Measurements from ENCODE around the gene BLOC1S5.

The BLOC1S5 gene

DNA sequence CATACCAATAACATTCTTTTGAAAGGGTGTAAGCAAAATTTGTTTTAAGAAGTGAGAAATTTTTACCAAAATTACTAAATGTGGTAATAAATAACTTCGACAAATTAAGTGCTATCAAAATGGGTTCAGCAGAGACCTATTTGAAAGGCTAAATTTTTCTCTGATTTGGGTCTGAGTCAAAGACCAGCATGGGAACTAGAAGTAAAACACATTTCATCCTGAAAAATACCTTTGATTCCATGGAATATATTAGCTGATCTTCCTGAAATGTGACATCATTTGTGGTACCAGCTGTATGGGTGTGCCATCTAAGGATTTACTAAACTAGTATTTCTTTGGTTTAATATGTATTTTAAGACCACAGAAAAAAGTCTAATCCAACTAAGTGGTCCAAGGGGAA, 63.6 kb downstream of the BLOC1S5 start:
- H3K27ac ChIP-seq, result no peak overlapping the region
- TF ChIP-seq, protein P1, sequence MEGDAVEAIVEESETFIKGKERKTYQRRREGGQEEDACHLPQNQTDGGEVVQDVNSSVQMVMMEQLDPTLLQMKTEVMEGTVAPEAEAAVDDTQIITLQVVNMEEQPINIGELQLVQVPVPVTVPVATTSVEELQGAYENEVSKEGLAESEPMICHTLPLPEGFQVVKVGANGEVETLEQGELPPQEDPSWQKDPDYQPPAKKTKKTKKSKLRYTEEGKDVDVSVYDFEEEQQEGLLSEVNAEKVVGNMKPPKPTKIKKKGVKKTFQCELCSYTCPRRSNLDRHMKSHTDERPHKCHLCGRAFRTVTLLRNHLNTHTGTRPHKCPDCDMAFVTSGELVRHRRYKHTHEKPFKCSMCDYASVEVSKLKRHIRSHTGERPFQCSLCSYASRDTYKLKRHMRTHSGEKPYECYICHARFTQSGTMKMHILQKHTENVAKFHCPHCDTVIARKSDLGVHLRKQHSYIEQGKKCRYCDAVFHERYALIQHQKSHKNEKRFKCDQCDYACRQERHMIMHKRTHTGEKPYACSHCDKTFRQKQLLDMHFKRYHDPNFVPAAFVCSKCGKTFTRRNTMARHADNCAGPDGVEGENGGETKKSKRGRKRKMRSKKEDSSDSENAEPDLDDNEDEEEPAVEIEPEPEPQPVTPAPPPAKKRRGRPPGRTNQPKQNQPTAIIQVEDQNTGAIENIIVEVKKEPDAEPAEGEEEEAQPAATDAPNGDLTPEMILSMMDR (conservative IDR thresholded peaks at IDR 0.05), result no peak

DNA sequence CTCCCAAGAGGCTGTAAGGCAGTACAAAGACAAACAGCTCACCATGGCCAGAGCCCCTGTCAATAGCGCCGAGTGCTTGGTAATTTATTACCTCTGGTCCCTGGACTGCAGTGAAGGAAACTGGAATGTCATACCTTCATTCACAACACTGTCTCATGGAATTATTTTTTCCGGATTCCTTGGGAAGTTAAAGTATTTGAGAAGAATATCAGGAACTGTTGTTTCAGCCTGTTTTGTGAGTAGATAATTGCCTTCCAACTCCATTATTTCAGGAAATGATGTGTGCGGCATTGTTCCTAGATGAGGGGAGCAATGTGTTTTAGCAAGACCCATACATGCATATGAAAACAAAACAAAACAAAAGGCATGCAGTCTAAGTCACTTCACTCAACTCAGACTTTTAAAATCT, 64.0 kb downstream of the BLOC1S5 start:
- TF ChIP-seq, protein P1 (conservative IDR thresholded peaks at IDR 0.05), result no peak
- no peak overlapping the region for H3K27ac ChIP-seq

DNA sequence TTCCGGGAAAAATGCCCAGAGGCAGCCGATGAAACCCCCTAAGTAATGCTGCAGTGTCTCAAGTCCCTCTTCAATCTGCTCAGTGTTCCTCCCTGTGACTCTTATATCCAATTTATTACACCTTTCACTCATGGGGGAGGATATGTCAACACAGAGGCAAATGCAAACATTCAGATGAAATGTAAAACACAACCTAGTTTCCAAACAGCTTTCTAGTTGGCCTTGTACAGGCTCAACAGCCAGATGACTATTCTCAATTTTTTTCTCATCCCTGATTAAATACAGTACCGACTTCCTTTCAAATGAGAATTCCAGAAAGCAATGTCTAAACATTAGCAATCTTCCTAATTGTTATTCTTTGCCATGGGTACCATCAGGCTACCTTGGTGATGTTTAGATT, 65.0 kb downstream of the BLOC1S5 start:
- TF ChIP-seq, protein P1 (conservative IDR thresholded peaks at IDR 0.05), result no peak
- H3K27ac ChIP-seq, result no peak overlapping the region

DNA sequence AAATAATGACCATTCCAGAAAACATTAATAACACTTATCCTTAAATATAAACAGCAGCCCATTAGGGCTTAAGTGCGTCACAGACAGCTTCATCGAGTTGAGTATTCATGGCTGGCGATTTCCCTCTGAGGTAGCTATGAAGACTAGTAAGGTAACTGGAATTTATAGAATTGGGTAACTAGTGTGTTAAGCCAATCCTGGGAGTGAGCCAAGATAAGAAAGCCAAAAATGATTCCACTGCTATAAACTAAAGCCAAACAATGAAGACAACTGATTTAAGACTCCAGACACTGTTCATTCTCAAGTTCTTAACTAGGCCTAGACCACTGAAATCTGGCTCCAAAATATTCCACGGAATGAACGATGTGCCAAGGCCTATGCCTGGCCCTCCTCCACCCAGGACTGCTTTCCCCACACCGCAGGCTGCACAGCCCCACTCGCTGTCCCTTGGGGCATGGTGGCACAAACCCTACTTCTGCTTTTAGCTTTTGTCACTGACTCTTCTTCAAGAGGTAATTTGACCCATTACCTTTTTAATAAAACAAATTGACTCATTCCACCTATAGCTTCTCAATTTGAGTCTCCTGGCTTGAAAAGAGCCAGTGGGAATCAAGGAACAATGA, 66.0 kb downstream of the BLOC1S5 start:
- TF ChIP-seq, protein P1 (conservative IDR thresholded peaks at IDR 0.05), result no peak

DNA sequence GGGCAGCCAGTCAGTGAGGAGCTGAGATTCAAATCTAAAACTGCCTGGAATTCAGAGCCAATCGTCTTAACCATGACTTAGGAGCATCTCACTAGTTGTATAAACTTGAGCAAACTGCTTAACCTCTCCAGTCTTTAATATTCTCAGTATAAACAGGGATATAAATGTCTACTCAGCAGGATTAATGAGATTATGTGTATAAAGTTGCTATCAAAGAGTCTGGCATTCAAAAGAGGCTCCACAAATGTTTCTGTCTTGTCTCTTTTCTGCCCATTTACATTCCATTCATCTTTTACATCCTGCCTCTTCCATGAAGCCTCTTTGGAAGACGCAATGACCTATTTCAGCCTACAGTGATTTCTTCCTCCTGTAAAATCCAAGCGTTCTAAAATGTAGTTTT, 66.9 kb downstream of the BLOC1S5 start:
- H3K27ac ChIP-seq, result no peak overlapping the region
- TF ChIP-seq, protein P1 (conservative IDR thresholded peaks at IDR 0.05), result no peak

More for the DNA sequence above, 66.0 kb downstream of the BLOC1S5 start:
- H3K27ac ChIP-seq, result no peak overlapping the region

DNA sequence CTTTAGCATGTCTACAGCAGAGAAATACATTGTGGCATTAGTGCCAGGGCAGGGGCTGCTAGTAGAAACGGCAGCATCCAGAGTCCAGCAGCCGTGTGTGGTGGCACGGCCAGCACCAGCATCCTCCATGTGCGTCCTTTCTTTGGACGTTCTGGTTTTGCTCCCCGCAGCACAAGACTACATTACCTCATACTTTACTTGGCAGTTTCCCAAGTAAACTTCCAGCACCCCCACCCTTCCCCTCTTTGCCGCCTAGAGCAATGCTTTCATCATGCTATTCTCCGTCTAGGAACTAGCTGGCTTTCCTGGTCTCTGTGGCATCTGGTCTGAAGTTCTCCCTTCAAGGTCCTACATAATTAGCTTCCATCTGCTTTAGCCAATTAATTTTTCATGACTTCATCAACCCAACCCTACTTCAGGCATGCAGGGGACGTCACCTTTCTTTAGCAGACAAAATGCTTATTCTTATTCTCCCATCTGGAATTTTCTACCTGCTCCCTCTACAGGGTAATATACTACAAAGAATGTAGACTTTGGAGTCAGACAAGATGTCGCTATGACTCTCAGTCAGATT, 67.6 kb downstream of the BLOC1S5 start:
- TF ChIP-seq, protein P1 (conservative IDR thresholded peaks at IDR 0.05), result no peak
- H3K27ac ChIP-seq, result no peak overlapping the region

DNA sequence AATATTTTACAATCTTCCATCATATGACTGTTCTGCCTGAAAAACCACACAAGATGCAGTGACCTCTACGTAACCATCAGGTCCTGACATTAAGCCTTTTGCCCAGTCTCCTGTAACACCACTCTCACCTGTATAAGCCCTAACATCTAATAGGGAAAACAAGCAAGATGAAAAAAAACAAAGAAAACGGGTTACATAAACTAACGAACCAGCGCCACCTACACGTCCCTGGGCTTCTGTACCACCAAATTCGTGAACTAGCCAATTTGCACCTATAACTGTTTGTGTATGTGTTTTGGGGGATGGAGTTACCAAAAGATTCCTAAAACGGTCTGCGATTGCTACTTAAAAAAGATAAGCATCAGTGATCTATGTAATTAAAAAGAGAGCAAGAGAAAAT, 70.2 kb downstream of the BLOC1S5 start:
- H3K27ac ChIP-seq, result no peak overlapping the region
- TF ChIP-seq, protein P1 (conservative IDR thresholded peaks at IDR 0.05), result peak; percentile 42
